Endometrial microvascular endothelial cells (primary cell): ENCODE data around the gene ADGB. TPM values are rescaled to one million over a fixed set of nuclear protein-coding genes. Genes with fewer than 3 reads are reported as not detected.
"Not testable (repeated sequence)": the region's sequence is repeated elsewhere in the genome, so short reads cannot be mapped to it uniquely, and the experiment has no call there.

Experiments used
- in situ Hi-C: cut with HindIII; loops from 2 replicates; pipeline ENCODE4 v1.10.0; 2017; ENCODE audit warnings: low sequenced_read_pairs, low pct_unique_long_range_greater_than_20kb; ENCODE audit errors: inconsistent ontology term
- total RNA-seq: library from RNA; depleted of rRNA; stranded (reverse); fragments of >200 nt; gene quantifications from one replicate; pipeline ENCODE4 v1.2.3, GENCODE V29; 2015; ENCODE audit errors: inconsistent ontology term

The ADGB gene
- total RNA-seq, 1 donor from 2014 or later, result not detected

DNA sequence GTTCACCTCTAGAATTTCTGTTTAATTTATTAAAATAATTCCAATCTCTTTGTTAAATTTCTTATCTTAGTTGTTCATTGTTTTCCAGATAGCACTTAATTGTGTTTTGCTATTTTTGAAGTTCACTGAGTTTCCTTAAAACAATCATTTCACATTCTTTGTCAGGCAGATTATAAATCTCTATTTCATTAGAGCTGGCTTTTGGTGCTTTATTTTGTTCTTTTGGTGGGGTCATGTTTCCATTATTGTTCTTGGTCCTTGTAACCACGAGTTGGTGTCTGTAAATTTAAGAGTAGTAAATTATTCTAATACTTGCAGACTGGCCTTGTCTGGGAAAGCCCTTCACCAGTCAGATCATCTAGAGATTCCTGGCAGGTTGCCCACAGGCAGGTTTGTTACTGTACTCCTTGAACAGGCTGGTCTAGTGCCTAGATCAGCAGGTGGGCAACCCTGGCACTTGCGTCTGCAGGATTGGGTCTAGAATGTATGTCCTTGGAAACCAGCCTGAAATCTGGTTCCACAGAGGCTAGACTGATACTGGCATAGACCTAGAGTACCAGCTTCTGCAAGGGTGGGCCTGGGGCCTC, 110.4 kb downstream of the ADGB start:
- in situ Hi-C loops, result no loop called here

- in situ Hi-C loops, result no loop called here
These were observed 120.6 kb downstream of the ADGB start for GRCh38 chr6:146719387-146719786.

GRCh38 chr6:146739696-146740095, 140.9 kb downstream of the ADGB start:
- in situ Hi-C loops, result no loop called here

DNA sequence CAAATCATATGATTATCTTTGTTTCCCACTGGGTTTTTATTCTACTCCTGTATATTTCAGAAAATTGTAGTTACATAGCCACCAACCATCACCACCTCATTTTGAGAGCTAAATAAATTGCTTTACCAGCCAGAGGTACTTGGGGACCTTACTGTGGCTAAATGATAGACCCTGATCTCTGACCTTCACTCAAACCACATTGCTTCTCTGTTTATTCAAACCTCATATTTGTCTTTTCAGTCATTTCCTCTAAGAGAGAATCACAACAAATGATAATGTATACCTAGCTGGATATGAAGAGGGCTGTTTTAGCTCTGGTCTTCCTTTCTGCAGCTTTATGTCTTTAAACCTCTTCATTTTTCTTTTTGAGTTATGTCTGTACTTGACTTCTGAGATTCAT, 142.8 kb downstream of the ADGB start:
- in situ Hi-C loops, result no loop called here

DNA sequence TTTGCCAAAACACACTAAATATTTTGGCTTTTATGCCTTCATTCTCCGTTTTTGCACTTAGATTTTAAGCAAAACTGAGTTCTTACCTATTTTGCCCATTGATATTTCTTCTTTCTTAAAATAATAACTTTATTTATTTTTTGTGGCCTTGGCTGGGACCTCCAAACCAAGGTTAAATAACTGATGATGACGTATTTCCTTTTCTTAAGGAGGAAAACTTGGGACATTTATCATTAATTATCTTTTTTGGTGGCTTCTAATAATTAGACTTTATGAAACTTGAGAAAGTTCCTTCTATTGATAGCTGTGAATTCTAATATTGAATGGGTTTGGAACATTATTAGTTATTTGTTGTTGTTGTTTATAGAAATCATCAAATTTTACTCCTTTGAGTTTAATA, 154.5 kb downstream of the ADGB start:
- in situ Hi-C loops, result no loop called here

- in situ Hi-C loops, result no loop called here
These were observed 168.9 kb downstream of the ADGB start for GRCh38 chr6:146767632-146768031.

- in situ Hi-C loops, result no loop called here
These were observed 169.9 kb downstream of the ADGB start for GRCh38 chr6:146768722-146769121.

- in situ Hi-C loops, result no loop called here
These were observed 171.6 kb downstream of the ADGB start for GRCh38 chr6:146770275-146770964.

GRCh38 chr6:146770965-146771735, 172.4 kb downstream of the ADGB start:
- in situ Hi-C loops, result no loop called here

GRCh38 chr6:146775220-146775619, 176.4 kb downstream of the ADGB start:
- in situ Hi-C loops, result no loop called here

DNA sequence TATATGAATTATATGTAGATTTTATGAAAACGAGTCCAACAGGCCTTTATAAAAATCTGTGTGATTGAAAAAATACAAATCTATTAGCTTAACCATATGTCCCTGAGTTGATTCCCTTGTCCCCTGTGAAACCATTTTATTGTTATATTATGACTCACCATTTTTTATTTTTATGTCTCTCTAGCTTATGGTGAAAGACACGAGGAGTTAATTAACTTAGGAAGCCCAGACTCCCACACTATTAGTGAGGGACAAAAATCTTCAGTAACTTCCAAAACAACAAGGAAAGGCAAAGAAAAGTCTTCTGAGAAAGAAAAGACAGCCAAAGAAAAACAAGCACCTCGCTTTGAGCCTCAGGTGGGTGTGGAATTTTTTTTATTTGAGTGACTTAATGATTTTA, 183.1 kb downstream of the ADGB start:
- in situ Hi-C loops, result no loop called here

DNA sequence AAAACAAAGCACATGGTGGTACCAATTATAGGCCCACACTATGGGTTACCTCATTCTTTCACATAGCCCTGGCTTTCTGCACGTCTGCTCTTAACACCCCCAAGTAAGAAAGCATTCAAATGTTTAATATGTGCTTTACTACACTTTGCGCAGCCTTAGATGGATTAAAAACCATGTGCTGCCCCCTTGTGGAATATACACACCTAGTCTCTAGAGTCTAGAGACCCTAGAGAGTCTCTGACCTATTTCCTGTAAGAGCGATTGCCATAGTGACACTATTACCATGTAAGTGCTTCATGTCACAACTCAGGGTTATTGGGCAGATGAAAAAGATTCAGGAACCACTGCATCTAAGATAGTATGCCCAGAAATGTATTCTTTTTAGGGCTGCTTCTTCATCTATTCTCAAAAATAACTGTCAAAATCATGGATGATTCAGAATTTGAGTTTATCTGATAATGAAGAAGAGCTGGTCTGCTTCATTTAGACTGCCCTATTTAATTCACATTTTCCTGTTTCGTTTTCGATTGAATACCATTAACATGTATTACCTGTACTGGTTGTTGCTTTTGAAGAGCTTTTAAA, 186.3 kb downstream of the ADGB start:
- in situ Hi-C loops, result no loop called here

DNA sequence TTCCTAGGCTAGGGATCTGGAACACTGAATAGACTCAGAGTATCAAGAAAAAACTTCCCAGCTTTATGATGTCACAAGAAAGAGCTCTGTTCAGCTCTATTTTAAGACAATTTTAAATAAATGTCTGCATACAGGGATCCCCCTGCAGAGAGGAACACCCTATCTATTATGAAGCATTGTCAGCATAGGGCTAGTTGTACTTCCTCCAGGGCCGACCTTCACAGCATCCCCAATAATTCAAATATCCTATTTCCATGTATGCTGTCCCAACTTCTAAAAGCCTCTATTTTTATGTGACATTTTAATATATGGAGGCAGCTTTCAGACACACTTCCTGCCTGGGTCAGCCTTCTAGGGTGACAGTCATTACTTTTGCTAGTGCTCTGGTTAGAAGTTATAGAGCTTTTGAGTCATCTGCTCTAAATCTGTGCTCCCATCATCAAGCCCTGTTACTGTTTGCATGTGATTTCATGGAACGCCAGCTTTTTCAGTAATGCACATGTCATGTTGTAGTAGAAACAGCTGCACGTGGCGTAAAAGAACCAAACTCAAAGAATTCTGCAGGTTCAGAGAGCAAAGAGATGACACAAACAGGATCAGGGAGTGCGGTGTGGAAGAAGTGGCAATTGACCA, 189.2 kb downstream of the ADGB start:
- in situ Hi-C loops, result no loop called here

GRCh38 chr6:146790561-146791091, 191.9 kb downstream of the ADGB start:
- in situ Hi-C loops, result no loop called here

DNA sequence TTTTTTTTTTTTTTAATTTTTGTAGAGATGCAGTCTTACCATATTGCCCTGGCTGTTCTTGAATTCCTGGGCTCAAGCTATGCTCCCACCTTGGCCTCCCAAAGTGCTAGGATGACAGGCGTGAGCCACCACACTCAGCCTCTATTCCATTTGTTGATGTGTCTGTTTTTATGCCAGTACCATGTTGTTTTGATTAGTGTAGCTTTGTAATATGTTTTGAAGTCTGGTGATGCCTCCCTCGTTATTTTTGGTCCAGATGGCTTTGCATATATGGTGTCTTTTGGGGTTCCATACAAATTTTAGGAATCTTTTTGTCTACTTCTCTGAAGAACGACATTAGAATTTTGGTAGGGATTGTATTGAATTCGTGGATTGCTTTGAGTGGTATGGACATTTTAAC, 193.2 kb downstream of the ADGB start:
- in situ Hi-C loops, result no loop called here

DNA sequence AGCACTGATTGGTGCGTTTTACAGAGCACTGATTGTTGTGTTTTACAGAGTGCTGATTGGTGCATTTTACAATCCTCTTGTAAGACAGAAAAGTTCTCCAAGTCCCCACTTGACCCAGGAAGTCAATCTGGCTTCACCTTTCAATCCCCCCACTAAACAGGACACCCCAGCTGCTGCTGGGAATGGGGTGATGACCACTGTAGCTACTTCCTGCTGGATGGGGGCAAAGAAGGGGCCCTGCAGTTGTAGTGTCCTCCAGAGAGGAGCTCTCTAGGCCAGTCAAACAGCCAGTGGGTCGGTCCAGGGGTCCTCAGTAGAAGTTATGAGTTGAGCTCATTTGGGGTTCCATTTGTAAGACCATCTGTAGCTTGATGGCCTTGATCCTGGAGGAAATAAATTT, 194.4 kb downstream of the ADGB start:
- in situ Hi-C loops, result not testable (repeated sequence)

GRCh38 chr6:146795479-146796133, 196.8 kb downstream of the ADGB start:
- in situ Hi-C loops, result no loop called here

- in situ Hi-C loops, result not testable (repeated sequence)
These were observed 204.4 kb downstream of the ADGB start for GRCh38 chr6:146803167-146803566.

DNA sequence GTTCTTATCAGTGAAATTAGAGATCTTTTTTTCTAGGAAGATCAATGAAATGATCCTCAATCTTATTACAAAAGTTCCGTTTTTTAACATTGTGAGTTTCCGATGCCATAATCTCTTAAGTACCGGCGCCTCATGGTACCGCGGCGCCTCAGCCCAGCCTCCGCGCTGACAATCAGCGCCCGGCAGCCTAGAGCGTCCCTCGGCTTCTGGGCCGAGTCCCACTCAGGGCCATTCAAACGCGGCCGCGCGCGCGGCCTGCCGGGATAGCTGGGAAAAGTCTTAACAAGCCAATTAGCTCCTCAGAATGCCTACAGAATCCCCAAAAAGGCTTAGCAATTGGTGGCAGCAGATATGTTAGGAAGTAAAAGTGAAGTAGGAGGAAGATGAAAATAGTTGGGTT, 204.8 kb downstream of the ADGB start:
- in situ Hi-C loops, result no loop called here
